ENCODE measurements around the gene HOXA4. TPM values are rescaled to one million over a fixed set of nuclear protein-coding genes. Genes with fewer than 3 reads are reported as not detected.

HOXA4 gene
- total and polyA plus RNA-seq, 2 experiments from 2014 or later: not detected

DNA sequence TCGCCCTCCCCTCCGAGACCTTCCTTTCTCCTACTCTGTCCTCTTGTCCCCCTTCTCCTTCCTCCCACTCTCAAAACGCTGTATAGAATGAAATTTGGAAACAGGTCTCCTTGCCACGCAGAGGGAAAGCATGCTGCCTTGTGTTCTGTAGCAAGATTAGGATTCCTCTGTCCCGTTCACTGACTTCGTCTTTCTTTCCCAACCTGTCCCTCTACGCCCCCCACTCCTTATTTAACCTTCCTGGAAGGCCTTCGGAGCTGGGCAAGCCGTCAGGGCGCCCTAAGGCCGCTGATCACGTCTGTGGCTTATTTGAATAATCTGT lies 33.4 kb upstream of the HOXA4 start:
- Histone ChIP-seq H4K20me1 (replicated peaks; ENCODE audit: insufficient read depth) (peaks cover 49% of the 10 kb centered on the region), H3K9me2 (ENCODE audit: insufficient read depth) (no peaks in the 10 kb centered on the region), H2AFZ (peak overlapping the region; percentile 85; the same call in 1 of the 2 replicates), H3K4me2 (peak overlapping the region; percentile 65; the same call in 1 of the 2 replicates), H3K79me2 (replicated peaks; ENCODE audit: insufficient read depth) (no peaks in the 10 kb centered on the region), H3K36me3 (ENCODE audit: insufficient read depth) (no peaks in the 10 kb centered on the region; the same call in 1 of the 2 replicates), H3K4me3 (peak overlapping the region; percentile 43; the same call in 1 of the 2 replicates), H3K4me1 (ENCODE audit: insufficient read depth) (no peaks in the 10 kb centered on the region), H3F3A (replicated peaks; ENCODE audit: low read depth) (peaks cover 34% of the 10 kb centered on the region), H3K27ac (ENCODE audit: low read depth) (no peak overlapping the region), H3K27me3 (ENCODE audit: insufficient read depth) (peaks cover 100% of the 10 kb centered on the region)
- ATAC-seq (no peak), DNase-seq (ENCODE audit: low spot score) (no peak)
- TF ChIP-seq, protein P1, sequence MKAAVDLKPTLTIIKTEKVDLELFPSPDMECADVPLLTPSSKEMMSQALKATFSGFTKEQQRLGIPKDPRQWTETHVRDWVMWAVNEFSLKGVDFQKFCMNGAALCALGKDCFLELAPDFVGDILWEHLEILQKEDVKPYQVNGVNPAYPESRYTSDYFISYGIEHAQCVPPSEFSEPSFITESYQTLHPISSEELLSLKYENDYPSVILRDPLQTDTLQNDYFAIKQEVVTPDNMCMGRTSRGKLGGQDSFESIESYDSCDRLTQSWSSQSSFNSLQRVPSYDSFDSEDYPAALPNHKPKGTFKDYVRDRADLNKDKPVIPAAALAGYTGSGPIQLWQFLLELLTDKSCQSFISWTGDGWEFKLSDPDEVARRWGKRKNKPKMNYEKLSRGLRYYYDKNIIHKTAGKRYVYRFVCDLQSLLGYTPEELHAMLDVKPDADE (IDR thresholded peaks at IDR 0.05): no peak
- TF ChIP-seq EZH2 (IDR thresholded peaks at IDR 0.05; ENCODE audit: low read depth, unreplicated experiment): peak; percentile 84
- Mint-ChIP-seq H3K9me3 (peaks cover 8% of the 10 kb centered on the region; the same call in 2 of the 3 replicates), H3K36me3 (ENCODE audit: low read depth) (no peaks in the 10 kb centered on the region; the same call in 2 of the 3 replicates), H3K27me3 (ENCODE audit: insufficient read depth, low read depth, poor library complexity) (peaks cover 99% of the 10 kb centered on the region), H3K27ac (no peak overlapping the region), H3K4me1 (peaks cover 13% of the 10 kb centered on the region), H3K4me3 (no peak overlapping the region; the same call in 2 of the 3 replicates)

DNA sequence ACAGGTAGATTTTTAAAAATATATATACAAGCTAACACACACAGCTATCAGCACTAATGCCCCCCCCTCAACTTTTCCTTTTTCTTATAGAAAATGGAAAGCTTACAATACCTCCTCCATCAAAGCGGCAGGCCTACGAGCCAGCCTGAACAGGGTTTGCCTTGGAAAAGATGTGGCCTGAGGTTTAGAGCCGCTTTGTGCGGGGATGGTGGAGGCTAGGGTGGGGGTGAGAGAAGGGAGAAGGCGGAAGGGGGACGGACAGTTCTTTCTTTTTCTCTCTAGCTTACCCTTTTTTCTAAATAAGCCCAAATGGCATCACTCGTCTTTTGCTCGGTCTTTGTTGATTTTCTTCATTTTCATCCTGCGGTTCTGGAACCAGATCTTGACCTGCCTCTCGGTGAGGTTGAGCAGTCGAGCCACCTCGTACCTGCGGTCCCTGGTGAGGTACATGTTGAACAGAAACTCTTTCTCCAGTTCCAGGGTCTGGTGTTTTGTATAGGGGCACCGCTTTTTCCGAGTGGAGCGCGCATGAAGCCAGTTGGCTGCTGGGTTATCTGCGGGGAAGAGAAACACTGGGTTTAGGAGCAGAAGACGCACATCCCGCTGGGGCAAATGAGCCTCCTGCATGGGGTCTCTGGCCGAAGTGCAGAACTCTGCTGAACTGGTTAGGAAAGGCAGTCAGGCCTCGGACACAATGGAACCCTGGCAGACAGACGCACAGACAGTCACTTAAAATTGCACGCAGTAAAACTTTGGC lies 32.9 kb upstream of the HOXA4 start:
- peaks cover 7% of the 10 kb centered on the region for H3K4me1 Mint-ChIP-seq
- no peak overlapping the region for H3K4me3 ChIP-seq
- peaks cover 99% of the 10 kb centered on the region for H3K27me3 Mint-ChIP-seq (ENCODE audit: insufficient read depth, low read depth, poor library complexity)
- no peak for ATAC-seq
- no peak for DNase-seq (ENCODE audit: low spot score)
- H3K79me2 ChIP-seq (replicated peaks; ENCODE audit: insufficient read depth): no peaks in the 10 kb centered on the region
- no peak for TF ChIP-seq ZNF331 (CRISPR knock-in tag; IDR thresholded peaks at IDR 0.05; ENCODE audit: low read depth)
- TF ChIP-seq, protein P2, sequence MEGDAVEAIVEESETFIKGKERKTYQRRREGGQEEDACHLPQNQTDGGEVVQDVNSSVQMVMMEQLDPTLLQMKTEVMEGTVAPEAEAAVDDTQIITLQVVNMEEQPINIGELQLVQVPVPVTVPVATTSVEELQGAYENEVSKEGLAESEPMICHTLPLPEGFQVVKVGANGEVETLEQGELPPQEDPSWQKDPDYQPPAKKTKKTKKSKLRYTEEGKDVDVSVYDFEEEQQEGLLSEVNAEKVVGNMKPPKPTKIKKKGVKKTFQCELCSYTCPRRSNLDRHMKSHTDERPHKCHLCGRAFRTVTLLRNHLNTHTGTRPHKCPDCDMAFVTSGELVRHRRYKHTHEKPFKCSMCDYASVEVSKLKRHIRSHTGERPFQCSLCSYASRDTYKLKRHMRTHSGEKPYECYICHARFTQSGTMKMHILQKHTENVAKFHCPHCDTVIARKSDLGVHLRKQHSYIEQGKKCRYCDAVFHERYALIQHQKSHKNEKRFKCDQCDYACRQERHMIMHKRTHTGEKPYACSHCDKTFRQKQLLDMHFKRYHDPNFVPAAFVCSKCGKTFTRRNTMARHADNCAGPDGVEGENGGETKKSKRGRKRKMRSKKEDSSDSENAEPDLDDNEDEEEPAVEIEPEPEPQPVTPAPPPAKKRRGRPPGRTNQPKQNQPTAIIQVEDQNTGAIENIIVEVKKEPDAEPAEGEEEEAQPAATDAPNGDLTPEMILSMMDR (conservative IDR thresholded peaks at IDR 0.05; ENCODE audit: low read depth in 2 of 2): no peak
- TF ChIP-seq, protein P3, sequence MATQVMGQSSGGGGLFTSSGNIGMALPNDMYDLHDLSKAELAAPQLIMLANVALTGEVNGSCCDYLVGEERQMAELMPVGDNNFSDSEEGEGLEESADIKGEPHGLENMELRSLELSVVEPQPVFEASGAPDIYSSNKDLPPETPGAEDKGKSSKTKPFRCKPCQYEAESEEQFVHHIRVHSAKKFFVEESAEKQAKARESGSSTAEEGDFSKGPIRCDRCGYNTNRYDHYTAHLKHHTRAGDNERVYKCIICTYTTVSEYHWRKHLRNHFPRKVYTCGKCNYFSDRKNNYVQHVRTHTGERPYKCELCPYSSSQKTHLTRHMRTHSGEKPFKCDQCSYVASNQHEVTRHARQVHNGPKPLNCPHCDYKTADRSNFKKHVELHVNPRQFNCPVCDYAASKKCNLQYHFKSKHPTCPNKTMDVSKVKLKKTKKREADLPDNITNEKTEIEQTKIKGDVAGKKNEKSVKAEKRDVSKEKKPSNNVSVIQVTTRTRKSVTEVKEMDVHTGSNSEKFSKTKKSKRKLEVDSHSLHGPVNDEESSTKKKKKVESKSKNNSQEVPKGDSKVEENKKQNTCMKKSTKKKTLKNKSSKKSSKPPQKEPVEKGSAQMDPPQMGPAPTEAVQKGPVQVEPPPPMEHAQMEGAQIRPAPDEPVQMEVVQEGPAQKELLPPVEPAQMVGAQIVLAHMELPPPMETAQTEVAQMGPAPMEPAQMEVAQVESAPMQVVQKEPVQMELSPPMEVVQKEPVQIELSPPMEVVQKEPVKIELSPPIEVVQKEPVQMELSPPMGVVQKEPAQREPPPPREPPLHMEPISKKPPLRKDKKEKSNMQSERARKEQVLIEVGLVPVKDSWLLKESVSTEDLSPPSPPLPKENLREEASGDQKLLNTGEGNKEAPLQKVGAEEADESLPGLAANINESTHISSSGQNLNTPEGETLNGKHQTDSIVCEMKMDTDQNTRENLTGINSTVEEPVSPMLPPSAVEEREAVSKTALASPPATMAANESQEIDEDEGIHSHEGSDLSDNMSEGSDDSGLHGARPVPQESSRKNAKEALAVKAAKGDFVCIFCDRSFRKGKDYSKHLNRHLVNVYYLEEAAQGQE (IDR thresholded peaks at IDR 0.05; ENCODE audit: unreplicated experiment): no peak
- no peak for TF ChIP-seq CREB1 (CRISPR knock-in tag; IDR thresholded peaks at IDR 0.05; ENCODE audit: low read depth)
- no peak for TF ChIP-seq JUNB (IDR thresholded peaks at IDR 0.05; ENCODE audit: unreplicated experiment)
- no peak for TF ChIP-seq POLR2AphosphoS5 (IDR thresholded peaks at IDR 0.05; ENCODE audit: low read depth)
- peak; percentile 87 for TF ChIP-seq EZH2 (IDR thresholded peaks at IDR 0.05; ENCODE audit: low read depth, unreplicated experiment)
- TF ChIP-seq, protein P1 (IDR thresholded peaks at IDR 0.05): no peak
- TF ChIP-seq ZNF114 (CRISPR knock-in tag; IDR thresholded peaks at IDR 0.05): no peak
- no peak for TF ChIP-seq STAT1 (IDR thresholded peaks at IDR 0.05; ENCODE audit: unreplicated experiment)
- peak; percentile 55 for TF ChIP-seq EZH2phosphoT487 (IDR thresholded peaks at IDR 0.05; ENCODE audit: unreplicated experiment)
- H3K27me3 ChIP-seq (ENCODE audit: insufficient read depth): peaks cover 100% of the 10 kb centered on the region
- no peaks in the 10 kb centered on the region; the same call in 1 of the 2 replicates for H3K36me3 ChIP-seq (ENCODE audit: insufficient read depth)
- peaks cover 50% of the 10 kb centered on the region for H4K20me1 ChIP-seq (replicated peaks; ENCODE audit: insufficient read depth)
- H2AFZ ChIP-seq: no peak overlapping the region
- H3K9me2 ChIP-seq (ENCODE audit: insufficient read depth): no peaks in the 10 kb centered on the region
- H3K4me2 ChIP-seq: no peak overlapping the region
- no peak overlapping the region for H3K27ac Mint-ChIP-seq
- H3K4me3 Mint-ChIP-seq: no peak overlapping the region
- H3K4me1 ChIP-seq (ENCODE audit: insufficient read depth): no peaks in the 10 kb centered on the region
- H3K27ac ChIP-seq (ENCODE audit: low read depth): no peak overlapping the region
- no peaks in the 10 kb centered on the region; the same call in 2 of the 3 replicates for H3K36me3 Mint-ChIP-seq (ENCODE audit: low read depth)
- peaks cover 8% of the 10 kb centered on the region; the same call in 2 of the 3 replicates for H3K9me3 Mint-ChIP-seq
- peaks cover 31% of the 10 kb centered on the region for H3F3A ChIP-seq (replicated peaks; ENCODE audit: low read depth)

Data from GM23338 (cell line).